Activated T-cell treated with anti-CD3 and anti-CD28 coated beads for 48 hours (primary cell): ENCODE results near the gene CD226.
"Not testable (repeated sequence)": the region's sequence is repeated elsewhere in the genome, so short reads cannot be mapped to it uniquely, and the experiment has no call there.

ENCODE experiments used
- DNase-seq: peaks from one replicate; pipeline ENCODE4 v3.0.0-alpha.2; 2020; ENCODE audit warnings: low read depth

Gene CD226

DNA sequence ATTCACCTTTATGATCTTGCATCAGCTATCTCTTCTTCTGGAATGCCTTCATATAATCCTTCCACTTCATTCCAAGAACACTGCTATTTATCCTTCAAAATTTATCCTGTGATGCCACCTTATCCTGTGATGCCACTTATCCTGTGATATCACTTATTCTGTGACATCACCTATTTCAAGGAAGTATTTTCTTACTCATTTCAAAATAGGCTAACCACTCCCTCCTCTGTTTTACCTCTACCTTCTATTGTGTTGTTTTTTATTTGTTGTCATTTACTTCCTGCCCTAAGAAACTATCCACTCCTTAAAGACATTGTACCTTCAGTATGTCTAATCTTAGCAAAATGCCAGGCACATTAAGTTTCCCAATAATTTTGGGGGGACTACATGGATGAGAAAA, 38.8 kb downstream of the CD226 start:
- no peak for DNase-seq

DNA sequence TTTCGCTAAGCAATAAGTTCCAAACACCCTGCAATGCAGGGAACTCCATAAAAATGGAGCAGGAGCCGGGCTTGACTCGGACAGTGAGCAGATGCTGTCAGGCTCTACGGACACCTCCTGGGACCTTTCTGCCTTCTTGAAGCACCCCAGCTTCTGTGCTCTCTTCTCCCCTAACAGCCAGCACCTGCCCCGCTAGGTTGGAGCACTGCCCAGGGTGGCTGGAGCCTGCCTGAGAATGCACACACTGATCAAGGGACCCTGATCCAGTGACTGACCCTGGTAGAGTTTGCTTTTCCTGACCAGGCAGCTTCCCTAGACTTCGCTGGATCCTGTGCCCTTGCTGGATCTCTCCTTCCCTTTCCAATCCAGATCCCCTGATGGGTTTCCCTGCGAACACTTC, 40.9 kb downstream of the CD226 start:
- DNase-seq, result no peak

DNA sequence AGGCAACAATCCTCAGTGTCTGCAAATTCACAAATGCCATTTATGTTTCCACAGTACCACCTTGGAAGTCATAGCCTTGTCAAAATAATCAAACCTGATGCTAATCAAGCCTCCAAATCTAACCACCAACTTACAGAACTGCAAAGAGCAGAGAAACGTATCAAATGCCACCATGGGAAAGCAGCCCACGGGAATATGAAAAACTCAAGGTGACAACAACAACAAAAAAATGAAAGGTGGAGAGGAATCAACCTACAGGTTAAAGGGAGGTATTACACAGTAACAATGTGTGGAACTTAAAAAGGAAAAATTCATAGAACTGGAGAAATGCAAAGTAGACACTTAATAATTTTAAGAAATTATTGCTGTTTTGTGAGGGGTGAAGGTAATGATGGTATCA, 46.7 kb downstream of the CD226 start:
- no peak for DNase-seq

DNA sequence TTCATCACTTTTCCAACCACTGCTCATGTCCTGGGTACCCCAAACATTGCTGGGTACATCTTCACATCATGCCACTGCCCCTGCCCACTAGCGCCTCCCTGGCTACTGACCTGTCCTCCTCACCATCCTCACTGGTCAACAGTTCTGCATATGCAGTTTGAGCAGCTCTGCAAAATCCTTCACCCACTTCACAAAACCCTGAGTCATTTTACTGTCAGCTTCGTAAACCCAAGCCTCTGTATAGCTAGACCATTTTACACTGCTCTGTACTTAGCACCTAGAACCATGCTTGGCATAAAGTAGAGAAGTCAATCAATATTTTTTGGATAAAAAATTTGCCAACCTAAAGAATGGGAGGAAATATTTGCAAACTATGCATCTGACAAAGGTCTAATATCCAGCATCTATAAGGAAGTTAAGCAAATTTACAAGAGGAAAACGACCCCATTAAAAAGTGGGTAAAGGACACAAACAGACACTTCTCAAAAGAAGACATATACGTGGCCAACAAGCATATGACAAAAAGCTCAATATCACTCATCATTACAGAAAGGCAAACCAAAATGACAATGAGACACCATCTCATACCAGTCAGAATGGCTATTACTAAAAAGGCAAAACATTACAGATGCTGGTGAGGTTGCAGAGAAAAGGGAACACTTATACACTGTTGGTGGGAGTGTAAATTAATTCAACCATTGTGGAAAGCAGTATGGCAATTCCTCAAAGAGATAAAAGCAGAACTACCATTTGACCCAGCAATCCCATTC, 48.3 kb downstream of the CD226 start:
- DNase-seq, result not testable (repeated sequence)

DNA sequence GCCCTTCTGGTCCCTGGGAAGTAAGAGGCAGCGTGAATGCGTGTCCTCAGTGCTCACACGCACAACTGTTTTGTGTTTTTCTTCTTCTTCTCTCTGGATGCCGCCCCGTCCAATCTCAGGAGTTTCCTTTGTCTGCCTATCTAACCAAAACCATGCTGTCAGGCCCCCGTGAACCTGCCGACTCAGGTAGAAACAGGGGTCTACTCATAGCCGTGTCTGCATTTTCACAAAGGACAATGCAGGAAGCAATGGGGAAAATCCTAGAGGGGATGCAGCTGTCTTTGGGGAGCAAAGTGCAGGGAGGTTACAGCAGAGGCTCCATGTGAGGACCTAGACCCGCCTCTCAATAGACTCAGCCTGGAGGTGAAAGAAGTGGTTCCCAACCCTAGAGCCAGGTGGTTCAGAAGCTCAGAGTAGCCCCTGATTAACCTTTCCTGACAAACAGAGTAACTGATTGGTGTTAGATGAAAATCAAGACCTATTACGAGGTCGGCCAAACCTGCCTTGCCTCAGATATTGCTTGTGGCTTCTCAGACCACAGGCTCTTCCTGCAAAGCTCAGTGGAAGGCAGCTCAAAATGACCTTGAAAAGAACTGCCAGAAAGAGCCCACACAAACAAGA, 49.3 kb downstream of the CD226 start:
- DNase-seq, result no peak

DNA sequence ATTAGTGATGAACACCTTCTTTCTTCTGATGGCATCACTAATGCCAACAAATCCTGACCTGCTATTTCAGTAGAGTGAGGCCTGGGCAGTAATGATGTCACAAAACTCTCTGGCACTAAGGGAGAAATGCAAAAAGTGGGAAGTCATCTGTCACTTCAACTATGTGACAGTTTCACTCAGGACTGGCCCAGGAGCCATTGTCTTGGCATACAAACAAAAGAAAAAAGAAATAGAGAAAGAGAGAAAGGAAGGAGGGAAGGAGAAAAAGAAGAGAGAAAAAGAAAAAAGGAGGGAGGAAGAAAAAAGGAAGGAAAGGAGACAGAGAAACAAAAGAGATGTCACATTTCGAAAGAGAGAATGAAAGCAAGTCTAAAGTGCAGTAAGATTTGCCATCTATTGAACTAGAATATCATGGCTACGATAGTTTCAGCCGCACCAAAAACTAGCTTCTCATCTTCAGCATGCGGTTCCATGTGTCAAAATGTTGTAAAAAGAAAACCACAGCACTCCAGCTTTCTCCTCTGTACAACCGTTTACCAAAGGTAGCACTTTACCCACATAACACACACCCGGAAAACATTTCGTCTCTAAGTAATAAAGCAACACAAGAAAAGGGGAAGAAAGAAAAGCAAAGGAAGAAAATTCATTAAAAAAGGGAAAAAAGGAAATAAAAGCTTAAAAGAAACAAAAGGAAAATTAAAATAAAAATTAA, 50.1 kb downstream of the CD226 start:
- DNase-seq, result no peak

DNA sequence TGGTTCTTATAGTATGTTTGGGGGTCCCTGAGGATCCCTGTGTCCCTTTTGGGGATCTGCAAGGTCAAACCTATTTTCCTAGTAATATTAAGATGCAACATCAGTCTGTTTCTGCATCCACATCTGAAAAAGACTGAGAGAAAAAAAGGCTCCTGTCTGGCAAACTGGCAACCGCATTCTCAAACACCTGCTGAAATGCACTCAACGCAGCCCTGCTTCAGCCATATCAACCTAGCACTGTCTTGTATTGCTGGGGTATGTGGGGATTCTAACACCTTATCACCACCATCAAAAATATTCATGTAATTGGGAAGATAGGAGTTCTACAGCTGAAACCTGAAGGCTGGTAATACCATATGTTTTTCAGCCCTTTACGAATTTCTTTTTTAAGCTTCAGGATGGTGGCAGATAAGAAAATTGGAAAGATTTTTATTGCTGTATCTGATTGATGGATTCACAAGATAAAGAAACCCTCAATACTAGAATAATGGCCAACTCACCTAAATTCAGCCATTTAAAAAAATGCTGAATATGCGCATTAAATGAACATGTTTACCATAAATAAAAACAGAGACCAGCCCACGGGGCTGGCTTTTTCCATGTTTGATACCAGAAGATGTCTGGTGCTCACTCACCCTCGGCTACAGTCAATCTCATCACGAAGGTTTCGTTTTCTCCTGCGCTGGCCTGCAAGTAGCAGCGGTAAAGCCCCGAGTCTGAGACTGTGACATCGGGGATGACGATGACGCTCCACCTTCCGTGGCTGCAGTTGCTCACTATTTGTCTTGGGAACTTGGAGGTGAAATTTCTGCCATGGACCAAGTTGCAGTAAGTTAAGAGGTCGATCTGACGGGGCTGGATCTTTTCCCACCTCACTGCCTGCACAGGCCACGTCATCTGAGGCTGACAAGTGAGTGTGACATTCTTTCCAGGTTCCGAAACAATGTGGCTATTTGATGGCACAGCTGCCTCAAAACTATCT, 52.3 kb downstream of the CD226 start:
- DNase-seq, result no peak

DNA sequence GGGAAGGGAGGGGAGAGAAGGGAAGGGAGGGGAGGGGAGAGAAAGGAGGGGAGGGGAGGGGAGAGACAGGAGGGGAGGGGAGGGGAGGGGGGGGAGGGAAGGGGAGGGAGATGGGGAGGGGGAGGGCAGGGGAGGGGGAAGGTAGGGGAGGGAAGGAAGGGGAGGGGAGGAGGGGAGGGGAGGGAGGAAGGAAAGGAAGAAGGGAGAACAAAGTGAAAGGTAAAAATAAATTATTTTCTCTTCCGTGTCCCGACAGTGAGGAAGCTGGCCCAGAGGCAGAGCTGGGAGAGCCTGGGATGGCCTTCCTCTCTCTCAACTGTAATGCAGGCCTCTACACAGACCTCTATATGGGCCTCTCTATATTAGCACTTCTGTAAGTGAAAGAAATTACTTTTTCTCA, 53.2 kb downstream of the CD226 start:
- no peak for DNase-seq

DNA sequence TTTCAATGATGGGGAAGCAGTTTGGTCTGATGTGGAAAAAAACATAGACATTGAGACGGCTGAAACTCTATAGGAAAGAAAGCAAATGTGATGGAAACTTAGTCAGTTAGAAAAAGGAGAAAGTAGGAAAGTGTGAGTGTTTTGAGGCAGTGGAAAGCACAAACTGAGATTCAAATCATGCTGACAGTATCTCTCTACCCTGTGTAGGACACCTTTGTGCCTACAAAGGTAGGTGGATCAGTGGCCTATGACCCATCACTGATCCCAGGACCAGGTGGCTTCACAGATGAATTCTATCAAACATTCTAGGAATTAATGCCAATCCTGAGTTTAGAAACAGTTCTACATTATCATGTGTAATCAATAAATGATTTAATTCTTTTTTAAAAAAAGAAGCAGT, 57.1 kb downstream of the CD226 start:
- no peak for DNase-seq

DNA sequence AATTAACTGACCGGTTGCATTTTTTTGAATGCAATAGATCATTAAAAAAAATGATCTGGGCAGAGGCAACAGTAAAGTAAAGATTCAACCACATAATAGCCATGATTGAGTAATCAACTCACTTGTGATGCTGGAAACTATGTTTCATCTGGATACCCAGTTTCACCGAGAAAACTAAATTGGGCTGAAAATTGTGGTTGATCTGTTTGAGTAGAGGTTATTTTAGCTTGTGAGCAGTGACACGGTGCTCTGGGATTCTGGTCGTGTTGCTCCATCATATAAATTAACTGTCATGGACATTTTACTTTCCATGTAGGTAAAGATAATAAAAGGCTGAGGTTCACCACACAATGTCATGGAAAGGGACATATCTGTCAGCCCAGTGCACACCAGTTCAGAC, 58.7 kb downstream of the CD226 start:
- DNase-seq, result no peak

DNA sequence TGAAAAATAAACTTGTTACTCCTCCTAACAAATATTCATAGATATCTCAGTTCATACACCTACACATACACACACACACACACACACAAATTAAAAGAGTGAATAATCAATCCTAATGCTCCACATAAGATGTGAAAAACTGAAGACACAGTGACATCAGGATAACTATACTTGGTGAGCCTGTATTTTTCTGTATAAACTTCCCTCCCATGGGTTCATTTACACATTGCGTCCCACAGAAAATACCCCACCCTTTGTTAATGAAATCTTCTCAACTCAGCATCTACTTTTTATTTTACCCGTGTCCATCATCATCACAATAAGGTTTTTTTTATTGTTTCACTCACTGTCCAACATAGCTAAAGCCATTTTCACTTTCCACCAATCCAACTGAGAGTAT, 60.4 kb downstream of the CD226 start:
- no peak for DNase-seq

DNA sequence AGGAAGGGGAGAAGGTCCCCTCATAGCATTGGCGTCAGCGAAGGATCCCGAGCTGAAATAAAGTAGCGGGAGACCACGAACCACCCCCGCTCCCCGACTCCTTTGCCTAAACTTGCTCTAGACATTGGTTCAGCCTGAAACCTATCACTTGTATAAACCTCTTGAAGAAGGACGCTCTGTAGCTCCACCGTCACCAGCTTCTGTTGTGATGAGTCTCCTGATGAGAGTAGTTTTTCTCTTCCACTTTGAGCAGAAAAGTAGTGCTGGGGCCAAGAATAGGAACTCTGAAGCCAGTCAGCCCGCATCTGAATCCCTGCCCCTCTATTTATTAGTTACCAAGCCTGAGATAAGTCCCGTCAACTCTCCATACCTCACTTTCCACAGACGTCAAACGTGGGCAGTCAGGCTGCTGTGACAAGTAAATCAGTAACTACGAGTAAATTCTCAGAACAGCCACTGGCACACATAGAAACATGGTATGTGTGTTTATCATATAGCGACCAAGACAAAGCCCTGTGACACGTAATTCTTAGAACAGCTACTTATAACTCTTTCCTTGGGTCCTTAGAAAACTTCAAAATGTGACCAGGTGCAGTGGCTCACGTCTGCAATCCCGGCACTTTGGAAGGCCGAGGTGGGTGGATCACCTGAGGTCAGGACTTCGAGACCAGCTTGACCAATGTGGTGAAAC, 61.7 kb downstream of the CD226 start:
- peak; percentile 44 for DNase-seq

DNA sequence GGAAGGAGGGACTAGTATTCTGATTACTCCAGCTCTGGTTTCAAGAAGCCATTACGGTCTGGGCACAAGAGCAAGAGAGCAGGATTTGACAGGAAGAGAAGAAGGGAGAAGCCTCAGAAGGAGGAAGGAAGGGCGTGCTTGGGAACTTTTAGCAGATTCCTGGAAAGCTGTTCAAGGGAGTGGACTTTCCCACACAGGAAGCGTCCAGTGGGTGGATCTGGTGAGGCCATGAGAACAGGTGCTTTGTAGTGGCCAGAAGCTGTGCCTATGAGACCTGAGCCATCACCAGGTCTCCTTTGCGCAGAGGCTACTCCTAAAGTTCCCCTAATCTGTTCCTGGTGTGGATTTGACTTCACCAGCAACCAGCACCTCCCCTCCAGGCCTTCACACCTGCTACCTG, 62.3 kb downstream of the CD226 start:
- DNase-seq, result no peak

DNA sequence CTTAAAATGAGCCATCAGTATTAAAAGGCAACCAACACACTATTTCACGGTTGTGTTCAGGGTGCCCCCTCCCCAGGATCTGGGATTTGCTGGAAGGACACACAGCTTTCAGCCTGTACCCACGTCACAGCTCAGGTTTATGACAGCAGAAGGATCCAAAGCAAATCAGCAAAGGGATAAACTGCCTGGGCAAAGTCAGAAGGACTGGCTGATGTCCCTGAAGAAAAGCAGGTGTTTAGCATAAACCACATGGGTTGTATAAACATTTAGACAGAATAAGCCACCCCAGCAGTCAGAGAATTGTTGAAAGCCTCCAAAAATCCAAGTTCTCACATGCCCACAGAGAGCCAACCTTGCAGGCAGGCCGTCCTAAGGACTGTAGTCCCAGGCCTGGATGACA, 63.9 kb downstream of the CD226 start:
- no peak for DNase-seq

DNA sequence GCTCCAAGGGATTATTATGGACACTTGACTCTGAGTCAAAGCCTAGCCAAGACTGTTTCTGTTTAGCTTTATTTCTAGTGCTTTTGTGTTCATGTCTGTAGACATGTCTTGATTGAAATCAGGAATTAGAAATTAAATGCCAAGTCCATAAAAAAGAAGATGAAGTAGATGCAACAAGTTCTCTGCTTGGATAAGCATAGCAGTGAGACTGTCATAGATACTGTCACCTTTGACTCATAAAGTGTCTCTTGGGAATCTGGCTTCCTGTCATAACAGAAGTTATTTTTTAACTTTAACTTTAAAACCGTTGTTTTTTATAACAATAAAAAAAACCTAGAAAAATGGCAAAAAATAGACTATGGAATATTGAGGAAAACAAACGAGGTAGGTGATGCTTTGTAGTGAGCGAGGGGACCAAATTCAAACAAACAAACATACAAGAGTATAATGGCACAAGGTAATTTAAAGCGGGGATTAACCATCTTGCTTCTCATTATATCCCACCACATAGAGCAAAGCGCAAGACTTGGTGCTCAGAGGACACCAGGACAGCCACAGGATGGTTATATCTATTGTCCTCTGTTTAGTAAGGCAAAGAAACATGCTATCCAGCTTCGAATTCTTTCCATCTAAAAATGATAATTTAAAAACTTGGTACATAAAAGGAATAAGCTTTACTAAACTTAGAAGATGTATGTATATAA, 64.6 kb downstream of the CD226 start:
- DNase-seq, result no peak

DNA sequence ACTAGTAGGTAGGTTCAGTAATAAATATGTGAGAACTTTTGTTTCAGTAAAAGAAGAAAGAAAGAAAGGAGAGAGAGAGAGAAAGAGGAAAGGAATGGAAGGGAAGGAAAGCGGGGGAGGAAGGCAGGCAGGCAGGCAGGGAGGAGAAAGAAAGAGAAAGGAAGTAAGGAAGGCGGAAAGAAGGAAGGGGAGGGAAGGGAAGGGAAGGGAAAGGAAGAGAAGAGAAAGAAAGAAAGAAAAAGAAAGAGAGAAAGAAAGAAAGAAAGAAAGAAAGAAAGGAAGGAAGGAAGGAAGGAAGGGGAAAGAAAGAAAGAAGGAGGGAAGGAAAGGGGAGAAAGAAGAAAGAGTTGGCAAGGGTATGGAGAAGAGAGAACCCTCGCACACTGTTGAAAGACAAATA, 67.6 kb downstream of the CD226 start:
- DNase-seq, result no peak

DNA sequence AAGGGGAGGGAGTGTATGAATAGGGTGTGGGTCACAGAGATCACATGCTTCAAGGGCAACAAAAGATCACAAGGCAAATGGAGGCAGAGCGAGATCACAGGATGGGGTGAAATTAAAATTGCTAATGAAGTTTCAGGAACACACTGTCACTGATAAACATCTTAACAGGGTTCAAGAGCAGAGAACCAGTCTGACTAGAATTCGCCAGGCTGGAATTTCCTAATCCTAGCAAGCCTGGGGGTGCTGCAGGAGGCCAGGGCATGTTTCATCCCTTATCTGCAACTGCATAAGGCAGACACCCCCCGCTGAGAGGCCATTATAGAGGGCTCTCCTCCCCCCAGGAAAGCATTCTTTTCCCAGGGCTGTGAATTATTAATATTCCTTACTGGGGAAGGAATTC, 68.6 kb downstream of the CD226 start:
- not testable (repeated sequence) for DNase-seq

DNA sequence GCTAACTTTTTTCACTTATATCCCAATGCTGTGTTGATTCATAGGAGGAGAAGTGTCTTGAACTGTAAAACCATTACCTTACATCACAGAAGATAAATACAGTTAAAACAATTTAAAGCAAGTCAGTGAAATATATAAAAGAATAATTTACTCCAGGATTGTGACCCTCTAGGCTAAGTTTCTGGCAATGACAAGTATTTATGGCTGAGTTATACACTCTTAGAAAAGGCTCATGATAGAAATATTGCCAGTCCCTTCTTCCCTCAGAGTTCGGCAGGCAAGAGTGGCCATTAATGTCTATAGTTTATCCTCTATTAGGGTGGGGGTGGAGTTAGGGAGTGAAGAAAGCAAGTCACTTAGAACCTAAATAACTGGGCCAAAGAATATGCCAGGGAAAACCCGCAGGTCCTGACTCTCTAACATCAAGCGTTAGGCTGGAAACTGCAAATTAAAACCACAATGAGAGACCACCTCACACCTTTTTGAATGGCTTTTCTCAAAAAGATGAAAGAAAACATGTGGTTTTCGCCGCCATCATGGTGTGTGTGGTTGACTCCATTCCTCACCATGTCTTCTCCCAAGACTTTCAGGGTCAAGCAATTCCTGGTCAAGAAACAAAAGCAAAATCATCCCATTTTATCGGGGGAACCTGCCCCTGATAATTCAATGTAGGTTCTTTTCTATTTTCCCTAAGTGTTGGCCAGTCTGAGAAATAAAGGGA, 69.3 kb downstream of the CD226 start:
- no peak for DNase-seq

DNA sequence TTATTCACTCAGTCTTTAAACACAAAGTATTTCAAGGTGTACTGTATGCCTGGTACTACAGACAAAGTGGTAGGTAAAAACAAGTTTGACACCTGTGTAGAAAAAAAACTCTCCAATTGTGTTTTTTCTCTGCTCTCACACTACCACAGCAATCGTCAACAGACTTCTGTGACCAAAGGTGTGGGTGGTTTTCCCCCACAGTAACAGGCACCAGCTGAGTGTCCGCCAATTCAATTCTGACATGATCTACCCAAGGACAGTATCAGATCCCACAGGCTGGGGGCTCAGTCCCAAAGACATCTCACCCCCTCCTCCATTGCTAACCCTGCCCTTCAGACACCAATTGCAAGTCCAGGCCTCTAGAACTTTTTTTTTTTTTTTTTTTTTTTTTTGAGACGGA, 71.2 kb downstream of the CD226 start:
- no peak for DNase-seq

DNA sequence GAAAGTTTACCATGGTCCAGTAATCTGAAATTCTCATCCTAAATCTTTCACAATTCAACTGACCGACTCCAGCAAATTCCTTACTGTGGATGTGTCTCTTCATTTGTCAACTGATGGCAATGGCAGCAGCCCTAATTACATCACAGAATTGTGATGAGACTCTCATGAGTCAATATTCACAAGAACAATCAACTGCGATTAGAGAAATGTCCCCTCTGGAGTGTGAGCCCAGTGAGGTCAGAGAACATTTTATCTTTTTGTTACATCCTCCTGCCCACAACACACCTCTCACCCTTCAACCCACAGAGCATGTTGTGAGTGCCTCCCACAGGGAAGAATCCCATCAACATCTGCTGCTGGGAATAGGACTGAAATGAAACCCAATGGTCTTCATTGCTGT, 73.6 kb downstream of the CD226 start:
- DNase-seq, result no peak
